H9 (cell line): ENCODE measurements around the gene PGBD5. TPM values are rescaled to one million over a fixed set of nuclear protein-coding genes. Genes with fewer than 3 reads are reported as not detected.

ENCODE experiments used
- DNase-seq: peaks from one replicate; pipeline ENCODE4 v3.0.0-alpha.2; 2017
- H2AFZ ChIP-seq: one replicate; pipeline ENCODE4 v1.6.1; 2013; ENCODE audit warnings: mild to moderate bottlenecking, low read length, control low read depth, moderate library complexity
- H2AK5ac ChIP-seq: 2 replicates; pipeline ENCODE4 v1.6.1; 2013; ENCODE audit warnings: low read length, control low read depth, mixed read lengths; ENCODE audit not compliant: insufficient read length
- H2BK120ac ChIP-seq: one replicate; pipeline ENCODE4 v1.6.1; 2013; ENCODE audit warnings: low read depth, mild to moderate bottlenecking, low read length, control low read depth, inconsistent platforms; ENCODE audit not compliant: poor library complexity, severe bottlenecking
- H2BK12ac ChIP-seq: 2 replicates; pipeline ENCODE4 v1.6.1; 2013; ENCODE audit warnings: low read length, control low read depth, mixed read lengths, low read depth; ENCODE audit not compliant: insufficient read length
- H2BK15ac ChIP-seq: 2 replicates; pipeline ENCODE4 v1.6.1; 2013; ENCODE audit warnings: low read depth, low read length, control low read depth
- H2BK20ac ChIP-seq: one replicate; pipeline ENCODE4 v1.6.1; 2013; ENCODE audit warnings: low read depth, mild to moderate bottlenecking, low read length, control low read depth, inconsistent platforms; ENCODE audit not compliant: poor library complexity, severe bottlenecking
- H2BK5ac ChIP-seq: 2 replicates; pipeline ENCODE4 v1.6.1; 2013; ENCODE audit warnings: low read length, control low read depth, mixed read lengths; ENCODE audit not compliant: insufficient read length
- H3K14ac ChIP-seq: 2 replicates; pipeline ENCODE4 v1.6.1; 2013; ENCODE audit warnings: low read length, control low read depth; ENCODE audit not compliant: insufficient read depth
- H3K18ac ChIP-seq: 2 replicates; pipeline ENCODE4 v1.6.1; 2013; ENCODE audit warnings: low read depth, mild to moderate bottlenecking, mixed read lengths, low read length, control low read depth; ENCODE audit not compliant: insufficient read length
- H3K23ac ChIP-seq: 2 replicates; pipeline ENCODE4 v1.6.1; 2013; ENCODE audit warnings: low read length, control low read depth, mixed read lengths, low read depth; ENCODE audit not compliant: insufficient read length
- H3K23me2 ChIP-seq: 2 replicates; pipeline ENCODE4 v1.6.1; 2013; ENCODE audit warnings: low read depth, mild to moderate bottlenecking, mixed read lengths, low read length, control low read depth; ENCODE audit not compliant: insufficient read length, poor library complexity, severe bottlenecking
- H3K27ac ChIP-seq: 2 replicates; pipeline ENCODE4 v1.5.1; 2013; ENCODE audit warnings: low read length, control low read depth, mixed read lengths, low read depth; ENCODE audit not compliant: insufficient read length
- H3K27me3 ChIP-seq: 2 replicates; pipeline ENCODE4 v1.6.1; 2013; ENCODE audit warnings: low read length, control low read depth, inconsistent platforms; ENCODE audit not compliant: insufficient read depth
- H3K4ac ChIP-seq: 2 replicates; pipeline ENCODE4 v1.6.1; 2013; ENCODE audit warnings: low read depth, mild to moderate bottlenecking, control low read depth, inconsistent platforms, low read length, moderate library complexity
- H3K4me1 ChIP-seq: 2 replicates; pipeline ENCODE4 v1.6.1; 2013; ENCODE audit warnings: low read length, control low read depth, inconsistent platforms; ENCODE audit not compliant: insufficient read depth
- H3K4me2 ChIP-seq: 2 replicates; pipeline ENCODE4 v1.6.1; 2013; ENCODE audit warnings: low read length, control low read depth, mixed read lengths; ENCODE audit not compliant: insufficient read length, insufficient read depth
- H3K56ac ChIP-seq: 2 replicates; pipeline ENCODE4 v1.6.1; 2013; ENCODE audit warnings: low read depth, mild to moderate bottlenecking, mixed read lengths, low read length, control low read depth; ENCODE audit not compliant: insufficient read length
- H3K79me1 ChIP-seq: 2 replicates; pipeline ENCODE4 v1.6.1; 2013; ENCODE audit warnings: low read depth, mild to moderate bottlenecking, moderate library complexity, low read length, control low read depth, inconsistent platforms; ENCODE audit not compliant: insufficient read depth, poor library complexity, severe bottlenecking
- H3K79me2 ChIP-seq: 2 replicates; pipeline ENCODE4 v1.6.1; 2013; ENCODE audit warnings: low read length, control low read depth, inconsistent platforms; ENCODE audit not compliant: insufficient read depth
- H3K9ac ChIP-seq: 2 replicates; pipeline ENCODE4 v1.6.1; 2013; ENCODE audit warnings: low read length, control low read depth, mixed read lengths; ENCODE audit not compliant: insufficient read length; ENCODE audit errors: extremely low read depth
- H3K9me3 ChIP-seq: one replicate; pipeline ENCODE4 v1.6.1; 2013; ENCODE audit warnings: low read depth, low read length, inconsistent platforms; ENCODE audit not compliant: control insufficient read depth
- H3T11ph ChIP-seq: one replicate; pipeline ENCODE4 v1.6.1; 2013; ENCODE audit warnings: mild to moderate bottlenecking, low read length, control low read depth, inconsistent platforms
- H4K20me1 ChIP-seq: one replicate; pipeline ENCODE4 v1.6.1; 2013; ENCODE audit not compliant: control insufficient read depth, insufficient read length, insufficient read depth
- H4K5ac ChIP-seq: 2 replicates; pipeline ENCODE4 v1.6.1; 2013; ENCODE audit warnings: low read depth, mild to moderate bottlenecking, mixed read lengths, low read length, control low read depth; ENCODE audit not compliant: insufficient read length
- H4K8ac ChIP-seq: replicated peaks from 2 replicates; pipeline ENCODE4 v1.6.1; 2013; ENCODE audit warnings: low read length, control low read depth, mixed read lengths, low read depth; ENCODE audit not compliant: insufficient read length
- H4K91ac ChIP-seq: 2 replicates; pipeline ENCODE4 v1.6.1; 2013; ENCODE audit warnings: low read depth, mild to moderate bottlenecking, moderate library complexity, mixed read lengths, low read length, control low read depth; ENCODE audit not compliant: insufficient read length
- H3K27ac Mint-ChIP-seq, 3 experiments: 2 replicates in 2 of 3; 3 replicates in 1 of 3; pipeline ENCODE4 v1.8.0; 2020 to 2021; ENCODE audit warnings: mixed read lengths in 3 of 3, mild to moderate bottlenecking in 1 of 3, moderate library complexity in 1 of 3
- H3K27me3 Mint-ChIP-seq: 2 replicates; pipeline ENCODE4 v1.8.0; 2021; ENCODE audit warnings: low read depth, mild to moderate bottlenecking, moderate library complexity, mixed read lengths
- H3K36me3 Mint-ChIP-seq, 3 experiments: 2 replicates in 2 of 3; 3 replicates in 1 of 3; pipeline ENCODE4 v1.8.0; 2020 to 2021; ENCODE audit warnings: low read depth in 3 of 3, mixed read lengths in 3 of 3; ENCODE audit not compliant: insufficient read depth in 1 of 3
- H3K4me1 Mint-ChIP-seq, 2 experiments: 2 replicates each; pipeline ENCODE4 v1.8.0; 2020; ENCODE audit warnings: mixed read lengths in 2 of 2
- H3K4me3 Mint-ChIP-seq, 2 experiments: 2 replicates in 1 of 2; 3 replicates in 1 of 2; pipeline ENCODE4 v1.8.0; 2020 to 2021; ENCODE audit warnings: mild to moderate bottlenecking in 2 of 2, mixed read lengths in 2 of 2, moderate library complexity in 1 of 2
- H3K9me3 Mint-ChIP-seq, 2 experiments: 2 replicates in 1 of 2; 3 replicates in 1 of 2; pipeline ENCODE4 v1.8.0; 2020; ENCODE audit warnings: mild to moderate bottlenecking in 2 of 2, mixed read lengths in 2 of 2, moderate library complexity in 1 of 2
- CTCF ChIP-seq: fragments of 200-600 bp; sonication (generic); conservative IDR thresholded peaks from 3 replicates; pipeline ENCODE4 v1.8.0; 2021; ENCODE audit warnings: antibody characterized with exemption, mild to moderate bottlenecking
- WGBS: extraction: QIAGEN DNeasy Blood & Tissue Kit; methylation state at CpG from one replicate; pipeline ENCODE4 v1.1.7; 2013; ENCODE audit warnings: missing lambda C conversion rate, low lambda C conversion rate, mixed read lengths; ENCODE audit not compliant: insufficient read length; ENCODE audit errors: extremely low coverage; 5-methylcytosine and 5-hydroxymethylcytosine counted together
- total RNA-seq: library from RNA; stranded (reverse); gene quantifications from 2 replicates; pipeline ENCODE4 v1.2.1, GENCODE V29; 2021

PGBD5 gene
- total RNA-seq, 1 experiment from 2014 or later = 19.1 TPM

DNA sequence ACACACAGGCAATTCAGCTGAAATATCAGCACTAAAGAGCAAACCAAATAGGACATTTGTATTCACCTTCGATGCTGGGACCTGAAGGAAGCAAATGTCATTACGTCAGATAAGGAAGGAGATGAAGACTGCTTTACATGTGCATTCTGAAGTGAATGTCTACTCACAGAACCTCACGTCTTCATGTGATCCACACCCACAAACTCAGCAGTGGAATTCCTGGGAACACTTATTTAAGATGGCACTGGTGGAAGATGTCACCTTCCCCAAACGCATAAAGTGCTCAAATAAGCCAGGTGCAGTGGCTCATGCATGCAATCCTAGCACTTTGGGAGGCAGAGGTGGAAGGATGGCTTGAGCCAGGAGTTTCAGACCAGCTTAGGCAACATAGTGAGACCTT lies 11.4 kb downstream of the PGBD5 start:
- Histone ChIP-seq H3K14ac (no peak overlapping the region), H3K79me1 (peaks cover 2% of the 10 kb centered on the region), H4K91ac (no peak overlapping the region), H3K18ac (no peak overlapping the region), H4K20me1 (no peaks in the 10 kb centered on the region), H3K23ac (no peak overlapping the region), H3K9ac (no peak overlapping the region), H3K27ac (no peak overlapping the region), H3K4me2 (no peak overlapping the region), H3K4ac (no peak overlapping the region), H3K9me3 (no peaks in the 10 kb centered on the region), H4K5ac (no peak overlapping the region), H3K4me1 (peaks cover 3% of the 10 kb centered on the region; the same call in 1 of the 2 replicates), H4K8ac (no peak overlapping the region), H2AFZ (no peak overlapping the region), H2BK5ac (no peak overlapping the region), H3K79me2 (peaks cover 7% of the 10 kb centered on the region), H2BK20ac (no peak overlapping the region), H2BK12ac (no peak overlapping the region), H3K23me2 (no peaks in the 10 kb centered on the region), H3K27me3 (no peaks in the 10 kb centered on the region; the same call in 1 of the 2 replicates), H2AK5ac (no peak overlapping the region), H3K56ac (no peak overlapping the region), H2BK15ac (0 out of 2 replicates have a peak overlapping the region, but pooled peaks have one; percentile 20), H2BK120ac (no peak overlapping the region), H3T11ph (no peak overlapping the region)
- Mint-ChIP-seq H3K4me1 (peaks cover 17 to 18% of the 10 kb centered on the region in 2 experiments), H3K4me3 (no peak overlapping the region), H3K36me3 (peaks cover 0 to 4% (median 3%) of the 10 kb centered on the region in 3 experiments; a peak in 5 of 7 replicates), H3K9me3 (no peaks in the 10 kb centered on the region; a peak in 1 of 5 replicates), H3K27ac (no peak overlapping the region; a peak in 1 of 7 replicates), H3K27me3 (no peaks in the 10 kb centered on the region)
- TF ChIP-seq CTCF = no peak
- no peak for DNase-seq
- WGBS = no CpG with 5 or more reads among the region's 4 CpGs
